HG03095 (cell line): ENCODE data around the gene CFAP92.
"Not testable (repeated sequence)": the region's sequence is repeated elsewhere in the genome, so short reads cannot be mapped to it uniquely, and the experiment has no call there.

Source experiments
- ATAC-seq: cut with Tn5 transposase; IDR thresholded peaks from one replicate; pipeline ENCODE4 v1.9.1; 2021; ENCODE audit warnings: moderate library complexity; ENCODE audit not compliant: unreplicated experiment

Gene CFAP92

GRCh38 chr3:128873244-128874022 lies 120.4 kb downstream of the CFAP92 start:
- ATAC-seq = no peak

- ATAC-seq = no peak
These were observed 121.1 kb downstream of the CFAP92 start for GRCh38 chr3:128872744-128873143.

- no peak for ATAC-seq
These were observed 121.6 kb downstream of the CFAP92 start for GRCh38 chr3:128872282-128872681.

- no peak for ATAC-seq
These were observed 123.5 kb downstream of the CFAP92 start for GRCh38 chr3:128870347-128870746.

- no peak for ATAC-seq
These were observed 126.4 kb downstream of the CFAP92 start for GRCh38 chr3:128867200-128868125.

- ATAC-seq = not testable (repeated sequence)
These were observed 128.7 kb downstream of the CFAP92 start for GRCh38 chr3:128864849-128865804.

- ATAC-seq = no peak
These were observed 129.5 kb downstream of the CFAP92 start for GRCh38 chr3:128864351-128864811.

- no peak for ATAC-seq
These were observed 130.3 kb downstream of the CFAP92 start for GRCh38 chr3:128863560-128863959.

- ATAC-seq = no peak
These were observed 132.4 kb downstream of the CFAP92 start for GRCh38 chr3:128861491-128861890.
